ENCODE data around the gene MTCL3.

Gene MTCL3

GRCh38 chr6:127513425-127513824 is 5.7 kb downstream of the MTCL3 start:
- Histone ChIP-seq H3K4me2 (ENCODE audit: control insufficient read depth, extremely low read depth, insufficient read depth, low read depth, low read length) (no peak overlapping the region), H3K4me3 (ENCODE audit: control insufficient read depth in 2 of 3, extremely low read depth in 1 of 3, insufficient read depth in 2 of 3, low read depth in 1 of 3, low read length in 3 of 3) (no peak overlapping the region), H4K20me1 (ENCODE audit: control insufficient read depth, extremely low read depth, insufficient read depth, low read length) (no peaks in the 10 kb centered on the region), H3K27ac (ENCODE audit: control insufficient read depth, insufficient read depth, low read length) (no peak overlapping the region), H3K36me3 (ENCODE audit: control insufficient read depth in 2 of 2, extremely low read depth in 1 of 2, insufficient read depth in 2 of 2, low read length in 2 of 2) (no peaks in the 10 kb centered on the region), H3K27me3 (ENCODE audit: control insufficient read depth, extremely low read depth, insufficient read depth, low read length) (peaks cover 48% of the 10 kb centered on the region), H3K9ac (ENCODE audit: control insufficient read depth, extremely low read depth, insufficient read depth, low read length) (no peak overlapping the region), H3K9me1 (ENCODE audit: control insufficient read depth, extremely low read depth, insufficient read depth, low read length) (no peaks in the 10 kb centered on the region), H2AFZ (ENCODE audit: control insufficient read depth, low read length) (no peak overlapping the region), H3K4me1 (ENCODE audit: control insufficient read depth, extremely low read depth, insufficient read depth, low read length) (peaks cover 7% of the 10 kb centered on the region), H3K9me3 (ENCODE audit: control insufficient read depth, low read depth, low read length) (no peaks in the 10 kb centered on the region), H3K79me2 (ENCODE audit: control insufficient read depth, insufficient read depth, low read length) (no peaks in the 10 kb centered on the region)
- no peak for FAIRE-seq
- no peak for DNase-seq (ENCODE audit: low read depth, low spot score)
- no peak for TF ChIP-seq CTCF (optimal IDR thresholded peaks at IDR 0.05 in 1 of 3, IDR thresholded peaks at IDR 0.05 in 1 of 3, conservative IDR thresholded peaks at IDR 0.05 in 1 of 3; ENCODE audit: extremely low read depth in 1 of 3, insufficient read depth in 2 of 3, low read length in 3 of 3)
- dilution Hi-C loops (cut with MboI; ENCODE audit: extremely low pct_ligation_motif_present, low sequenced_read_pairs) = no loop called here

GRCh38 chr6:127510876-127511275 is 8.3 kb downstream of the MTCL3 start:
- no peak overlapping the region for H3K4me3 ChIP-seq (ENCODE audit: control insufficient read depth in 2 of 3, extremely low read depth in 1 of 3, insufficient read depth in 2 of 3, low read depth in 1 of 3, low read length in 3 of 3)
- dilution Hi-C loops (cut with MboI; ENCODE audit: extremely low pct_ligation_motif_present, low sequenced_read_pairs) = no loop called here
- H3K4me2 ChIP-seq (ENCODE audit: control insufficient read depth, extremely low read depth, insufficient read depth, low read depth, low read length) = no peak overlapping the region
- no peaks in the 10 kb centered on the region for H3K36me3 ChIP-seq (ENCODE audit: control insufficient read depth in 2 of 2, extremely low read depth in 1 of 2, insufficient read depth in 2 of 2, low read length in 2 of 2)
- H3K9ac ChIP-seq (ENCODE audit: control insufficient read depth, extremely low read depth, insufficient read depth, low read length) = no peak overlapping the region
- FAIRE-seq (no peak), DNase-seq (ENCODE audit: low read depth, low spot score) (no peak)
- H3K79me2 ChIP-seq (ENCODE audit: control insufficient read depth, insufficient read depth, low read length) = no peaks in the 10 kb centered on the region
- H3K27ac ChIP-seq (ENCODE audit: control insufficient read depth, insufficient read depth, low read length) = no peak overlapping the region
- peaks cover 3% of the 10 kb centered on the region for H3K4me1 ChIP-seq (ENCODE audit: control insufficient read depth, extremely low read depth, insufficient read depth, low read length)
- no peaks in the 10 kb centered on the region for H4K20me1 ChIP-seq (ENCODE audit: control insufficient read depth, extremely low read depth, insufficient read depth, low read length)
- H3K9me3 ChIP-seq (ENCODE audit: control insufficient read depth, low read depth, low read length) = no peaks in the 10 kb centered on the region
- no peak for TF ChIP-seq EZH2 (IDR thresholded peaks at IDR 0.05; ENCODE audit: low read length)
- no peak for TF ChIP-seq CTCF (optimal IDR thresholded peaks at IDR 0.05 in 1 of 3, IDR thresholded peaks at IDR 0.05 in 1 of 3, conservative IDR thresholded peaks at IDR 0.05 in 1 of 3; ENCODE audit: extremely low read depth in 1 of 3, insufficient read depth in 2 of 3, low read length in 3 of 3)
- no peak overlapping the region for H2AFZ ChIP-seq (ENCODE audit: control insufficient read depth, low read length)
- no peaks in the 10 kb centered on the region for H3K9me1 ChIP-seq (ENCODE audit: control insufficient read depth, extremely low read depth, insufficient read depth, low read length)
- H3K27me3 ChIP-seq (ENCODE audit: control insufficient read depth, extremely low read depth, insufficient read depth, low read length) = peaks cover 32% of the 10 kb centered on the region

Data from keratinocyte (primary cell).